Stimulated activated CD4-positive, alpha-beta T cell treated with anti-CD3 and anti-CD28 coated beads, Interleukin-2, amount 100 ng/mL, for 24 hours (primary cell): ENCODE results near the gene GPX7.
"Not testable (repeated sequence)": the region's sequence is repeated elsewhere in the genome, so short reads cannot be mapped to it uniquely, and the experiment has no call there.

Source experiments
- DNase-seq, 2 donors: peaks; one replicate each; pipeline ENCODE4 v3.0.0-alpha.2; 2020

Gene GPX7

DNA sequence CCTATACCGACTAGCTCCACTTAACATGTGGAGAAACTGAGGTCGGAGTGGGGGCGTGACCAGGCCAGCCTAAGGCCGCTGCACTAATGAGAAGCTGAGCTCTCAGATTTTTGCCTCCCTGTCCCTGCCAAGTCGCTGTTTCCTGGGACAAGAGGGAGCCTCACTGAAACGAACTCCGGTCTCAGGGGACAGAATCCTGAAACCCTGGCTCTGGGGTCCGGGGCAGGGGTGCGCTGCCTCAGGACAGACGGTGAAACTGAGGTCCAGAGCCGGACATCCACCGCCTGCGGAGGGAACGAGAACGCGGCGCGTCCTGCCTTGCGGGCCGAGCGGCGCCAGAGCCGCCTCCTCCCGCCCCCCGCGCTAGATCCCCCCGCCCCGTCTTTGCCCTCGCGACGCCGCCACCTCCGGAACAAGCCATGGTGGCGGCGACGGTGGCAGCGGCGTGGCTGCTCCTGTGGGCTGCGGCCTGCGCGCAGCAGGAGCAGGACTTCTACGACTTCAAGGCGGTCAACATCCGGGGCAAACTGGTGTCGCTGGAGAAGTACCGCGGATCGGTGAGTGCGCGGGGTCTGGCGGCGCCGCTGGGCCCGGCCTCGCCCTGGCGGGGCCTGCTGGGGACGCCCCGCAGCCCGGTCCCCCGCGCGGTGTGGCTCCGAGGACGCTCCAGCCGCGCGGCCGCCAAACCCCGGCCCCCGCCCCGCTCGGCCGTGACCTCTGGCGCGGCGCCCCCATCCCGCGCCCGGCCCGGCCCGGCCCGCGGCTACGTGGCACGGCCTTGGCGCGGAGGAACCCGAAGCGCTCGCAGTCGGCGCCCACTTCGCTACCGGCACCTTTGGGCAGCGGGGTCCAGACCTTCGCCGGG, at the start of gene GPX7:
Gene GPX7, plus strand, starts transcription at position 381 of the 865 bp plus-strand sequence. Its CDS starts 39 bp downstream, at position 420.
- peak; percentile 59 to 62 for DNase-seq

DNA sequence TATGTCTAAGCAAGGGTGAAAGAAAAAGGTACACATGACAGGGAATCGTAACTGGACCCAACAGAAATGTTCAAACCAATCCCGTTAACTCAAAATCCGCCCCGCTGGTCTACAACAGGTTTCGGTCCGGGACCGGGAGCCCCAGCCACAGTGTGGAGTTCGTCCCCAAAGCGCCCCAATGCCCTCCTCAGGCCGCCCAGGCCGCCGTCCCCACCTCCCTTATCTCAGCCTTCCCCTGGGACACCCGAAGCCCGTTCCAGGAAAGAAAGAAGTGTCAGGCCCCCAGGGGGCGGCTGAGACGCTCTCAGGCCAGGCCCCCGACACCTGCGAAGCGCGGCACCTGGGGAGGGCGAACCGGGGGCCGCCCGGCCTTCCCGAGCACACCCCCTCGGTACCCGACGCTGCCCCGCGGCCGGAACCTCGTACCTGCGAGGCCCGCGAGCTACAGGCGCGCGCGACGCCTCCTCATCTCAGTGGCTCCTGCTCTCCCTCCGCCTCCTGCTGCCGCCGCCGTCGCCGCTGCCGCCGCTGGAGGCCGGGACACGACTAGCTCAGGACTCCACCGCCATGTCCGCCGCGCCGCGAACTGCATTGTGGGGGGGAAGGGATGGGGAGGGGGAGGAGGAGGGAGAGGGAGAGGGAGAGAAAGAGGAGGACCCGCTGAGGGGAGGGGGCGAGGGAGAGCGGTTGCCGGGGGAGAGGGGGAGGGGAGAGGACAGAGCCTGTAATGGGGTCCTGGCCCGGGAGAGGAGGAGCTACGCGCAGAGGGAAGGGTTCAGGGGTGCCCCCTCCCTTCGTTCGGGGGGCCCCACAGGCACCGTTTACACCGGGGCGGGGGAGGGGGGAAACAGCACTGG, 49.4 kb upstream of the GPX7 start, which contains the start of gene TUT4:
Gene TUT4, minus strand, starts transcription at position 588 of the 857 bp plus-strand sequence. CDS start 26,812 bp downstream, outside the sequence.
- peak; percentile 75 to 76 for DNase-seq

DNA sequence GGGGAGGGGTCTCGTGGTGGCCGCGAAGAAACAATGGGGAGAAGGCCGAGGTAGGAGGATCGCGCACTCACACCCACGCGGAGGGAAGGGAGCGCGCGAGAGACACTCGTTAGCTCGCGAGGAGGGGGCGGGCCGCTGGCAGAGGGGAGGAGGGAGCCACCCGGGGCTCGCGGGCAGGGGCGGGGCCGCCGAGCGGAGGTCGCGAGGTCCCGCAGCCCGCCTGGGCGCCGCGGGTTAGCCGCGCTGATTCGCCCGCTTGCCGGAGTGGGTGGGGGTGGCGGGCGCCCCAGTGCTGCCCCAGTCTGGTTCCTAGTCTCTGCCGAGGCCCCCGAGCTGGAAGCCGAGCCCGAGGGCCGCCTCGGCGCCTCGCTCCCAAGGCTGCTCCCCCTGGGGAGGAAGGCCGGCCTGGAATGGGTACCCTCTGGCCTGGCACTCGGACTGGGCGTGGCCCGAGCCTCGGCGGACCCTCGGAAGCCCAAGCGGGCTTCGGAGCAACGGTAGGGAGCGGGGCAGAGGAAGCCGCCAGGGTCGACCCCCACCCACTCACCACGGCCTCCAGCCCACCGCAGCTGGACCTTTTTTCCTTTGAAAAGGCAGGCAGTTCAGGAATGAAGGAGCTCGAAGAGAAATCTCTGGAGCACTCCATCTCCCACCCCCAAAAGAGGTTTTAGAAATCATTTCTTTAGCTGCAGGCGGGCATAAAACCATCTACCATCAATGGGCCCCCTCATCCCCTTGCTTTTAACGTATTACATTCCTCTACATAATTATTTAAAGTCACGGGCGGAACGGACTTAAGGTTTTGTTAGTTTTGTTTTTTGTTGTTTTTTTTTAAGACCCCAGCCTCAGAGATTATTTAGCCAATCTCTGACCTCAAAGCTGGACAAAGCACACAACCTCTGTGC, 48.6 kb upstream of the GPX7 start:
- DNase-seq = peak; percentile 89 to 92

DNA sequence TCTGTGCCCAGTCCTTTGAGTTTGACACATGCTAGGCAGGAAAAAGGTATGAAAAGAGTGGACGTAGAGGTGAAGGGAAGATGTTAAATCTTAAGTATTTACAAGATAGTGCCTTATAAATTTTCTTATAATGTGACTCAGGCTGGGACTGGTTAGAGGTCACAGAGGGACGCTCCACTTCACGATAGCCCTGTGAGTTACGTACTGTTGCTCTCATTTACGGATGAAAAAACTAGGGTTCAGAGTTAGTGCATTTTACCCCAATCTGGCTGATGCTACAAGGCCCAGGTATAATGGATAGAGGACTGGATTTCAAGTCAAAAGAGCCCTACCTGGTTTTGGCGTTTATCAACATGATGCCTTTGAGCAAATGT, 47.9 kb upstream of the GPX7 start:
- DNase-seq = no peak

DNA sequence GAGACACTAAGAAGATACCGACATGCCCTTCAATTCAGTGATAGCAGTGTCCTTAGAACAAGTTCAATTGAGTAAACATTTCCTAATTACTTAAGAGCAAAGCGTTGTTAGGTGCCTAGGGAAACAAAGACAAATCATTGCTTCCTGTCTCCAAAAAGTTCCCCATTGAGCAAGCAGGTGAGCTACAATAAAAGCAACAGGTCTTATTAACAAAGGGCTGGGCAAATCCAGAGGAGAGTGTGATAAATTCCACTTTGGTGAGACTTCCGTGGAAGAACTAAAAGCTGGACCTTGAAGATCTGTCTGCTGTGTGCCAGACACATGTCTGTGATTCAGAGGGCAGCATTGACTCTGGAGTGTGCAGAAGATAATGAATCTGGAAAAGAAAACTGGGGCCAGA, 47.4 kb upstream of the GPX7 start:
- no peak for DNase-seq

DNA sequence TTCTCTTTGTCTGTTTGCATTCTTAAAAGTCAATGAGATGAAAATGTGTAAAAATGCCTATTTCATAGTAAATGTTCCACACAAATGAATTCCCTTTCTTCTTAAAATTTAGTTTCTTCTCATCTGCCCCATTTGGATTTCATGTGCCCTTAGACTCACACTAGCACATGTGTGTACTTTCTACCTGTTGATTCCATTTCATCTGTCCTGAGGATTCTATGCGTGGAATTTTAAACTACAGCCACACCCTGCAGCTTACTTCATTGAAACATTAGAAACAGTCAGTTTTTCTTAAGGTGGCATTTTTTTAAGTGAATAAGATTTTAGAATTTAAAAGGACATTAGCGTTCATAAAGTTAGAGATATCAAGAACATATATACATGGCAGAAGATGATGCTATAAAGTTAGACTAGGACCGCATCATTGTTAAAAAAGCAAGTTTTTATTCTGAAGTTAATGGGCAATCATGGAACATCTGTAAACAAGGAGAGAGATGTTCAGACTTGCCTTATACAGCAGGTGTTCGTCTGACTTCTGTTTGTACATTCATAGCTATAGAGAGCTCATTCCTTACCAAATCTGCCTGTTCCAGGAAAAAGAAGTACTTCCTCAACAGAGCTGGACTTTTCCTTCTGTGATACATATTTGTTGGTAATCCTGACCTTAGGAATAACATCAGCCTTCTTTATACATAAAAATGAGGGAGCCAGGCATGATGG, 45.4 kb upstream of the GPX7 start:
- no peak for DNase-seq

DNA sequence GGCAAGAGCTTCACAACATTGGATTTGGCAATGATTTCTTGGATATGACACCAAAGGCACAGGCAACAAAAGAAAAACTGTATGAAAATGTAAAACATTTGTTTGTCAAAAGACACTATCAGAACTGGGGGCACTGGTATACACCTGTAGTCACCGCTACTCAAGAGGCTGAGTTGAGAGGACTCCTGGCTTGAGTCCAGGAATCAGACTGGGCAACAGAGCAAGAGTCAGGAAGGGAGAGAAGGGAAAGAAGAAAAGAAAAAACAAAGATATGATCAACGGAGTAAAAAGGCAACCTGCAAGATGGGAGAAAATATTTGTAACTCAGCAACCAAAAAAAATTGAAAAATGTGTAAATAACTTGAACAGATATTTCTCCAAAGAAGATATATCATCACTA, 43.2 kb upstream of the GPX7 start:
- DNase-seq = no peak

DNA sequence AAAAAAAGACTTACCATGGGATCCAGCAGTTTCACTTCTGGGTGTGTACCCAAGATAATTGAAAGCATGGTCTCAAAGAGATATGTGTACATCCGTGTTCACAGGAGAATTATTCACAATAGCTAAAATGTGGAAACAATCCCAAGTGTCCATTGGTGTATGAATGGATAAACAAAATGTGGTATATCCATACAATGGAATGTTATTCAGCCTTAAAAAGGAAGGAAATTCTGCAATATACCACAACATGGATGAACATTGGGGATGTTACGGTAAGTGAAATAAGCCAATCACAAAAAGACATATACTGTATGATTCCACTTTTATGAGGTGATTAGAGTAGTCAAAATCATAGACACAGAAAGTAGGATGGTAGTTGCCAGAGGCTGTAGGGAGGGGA, 42.3 kb upstream of the GPX7 start:
- no peak for DNase-seq

DNA sequence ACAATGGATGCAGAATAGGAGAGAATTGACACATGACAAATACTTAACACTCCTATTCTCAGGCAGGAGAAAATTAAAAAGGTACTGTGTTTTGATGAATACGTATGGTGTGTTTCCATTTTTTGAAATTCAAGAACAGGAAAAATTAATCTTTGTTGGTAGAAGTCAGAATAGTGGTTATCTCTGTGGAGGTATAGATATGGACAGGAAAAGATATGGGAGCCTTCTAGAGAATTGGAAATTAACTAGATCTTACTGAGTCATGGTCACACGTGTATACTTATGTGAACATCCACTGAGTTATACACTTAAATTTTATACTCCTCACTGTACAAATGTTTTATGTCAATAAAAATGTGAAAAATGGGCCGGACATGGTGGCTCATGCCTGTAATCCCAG, 39.4 kb upstream of the GPX7 start:
- DNase-seq = no peak

DNA sequence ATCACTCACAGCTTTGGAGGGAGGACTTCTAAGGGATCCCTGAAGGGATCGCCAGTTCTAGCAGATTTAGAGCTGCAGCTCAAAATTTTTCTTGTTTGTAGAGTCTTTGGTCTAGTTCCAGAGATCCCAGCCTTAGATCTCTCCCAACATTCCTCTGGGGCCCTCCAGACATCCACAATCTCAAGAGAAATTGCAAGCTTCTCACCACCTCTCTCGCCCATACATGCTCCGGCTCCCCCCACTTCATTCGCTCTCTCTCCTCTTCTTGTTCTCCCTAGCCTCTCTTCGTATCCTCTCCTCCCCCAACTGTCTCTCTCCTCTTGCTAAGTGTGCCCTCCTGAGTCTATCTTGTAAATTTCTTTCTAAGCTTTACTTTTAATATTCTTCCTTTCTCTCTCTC, 34.2 kb upstream of the GPX7 start:
- no peak for DNase-seq

DNA sequence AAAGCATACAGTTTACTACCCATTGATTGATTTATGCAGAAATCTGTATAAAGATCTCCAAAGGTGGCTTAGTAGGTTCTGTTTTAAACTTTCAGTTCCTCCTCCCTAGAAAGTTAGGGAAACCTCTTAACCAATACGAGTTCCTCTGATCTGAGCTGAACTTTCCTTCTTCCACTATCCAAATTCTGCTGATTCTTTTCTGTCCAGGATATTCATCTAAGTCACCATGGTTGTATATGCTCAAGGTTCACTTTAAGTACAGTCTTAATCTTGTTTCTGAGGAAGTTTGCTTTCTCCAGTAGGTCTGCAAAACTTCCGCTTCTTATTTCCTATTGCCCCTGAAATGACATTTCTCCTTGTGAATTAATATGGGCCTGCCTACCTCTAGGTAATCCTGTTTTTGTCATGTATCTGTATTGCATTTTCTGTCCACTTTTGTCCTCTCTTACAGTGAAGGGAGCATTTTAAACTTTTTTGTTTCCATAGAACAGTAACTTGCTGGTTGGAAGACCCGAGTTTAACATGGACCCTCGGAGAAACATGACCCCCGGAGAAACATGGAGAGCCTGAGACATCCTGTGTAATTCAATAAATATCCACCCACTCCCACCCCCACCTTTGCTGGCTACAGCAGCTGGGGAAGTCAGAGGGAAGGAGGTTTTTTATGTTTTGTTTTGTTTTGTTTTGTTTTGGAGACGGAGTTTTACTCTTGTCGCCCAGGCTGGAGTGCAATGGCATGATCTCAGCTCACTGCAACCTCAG, 32.5 kb upstream of the GPX7 start:
- no peak for DNase-seq

DNA sequence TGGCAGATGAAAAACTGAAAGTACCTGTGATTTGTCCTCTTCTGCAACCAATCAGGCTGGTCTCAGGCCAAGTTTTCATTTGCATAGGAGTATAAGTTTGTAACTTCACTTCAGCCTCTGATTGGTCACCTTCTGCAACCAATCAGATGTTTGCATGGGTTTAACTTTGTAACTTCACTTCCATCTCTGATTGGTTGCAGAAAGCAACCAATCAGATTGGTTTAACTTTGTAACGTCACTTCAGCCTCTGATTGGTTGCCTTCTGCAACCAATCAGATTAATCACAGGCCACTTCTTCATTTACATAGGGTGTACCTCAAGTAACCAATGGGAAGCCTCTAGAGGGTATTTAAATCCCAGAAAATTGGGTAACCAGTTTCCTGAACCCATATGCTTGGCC, 30.4 kb upstream of the GPX7 start:
- no peak for DNase-seq

DNA sequence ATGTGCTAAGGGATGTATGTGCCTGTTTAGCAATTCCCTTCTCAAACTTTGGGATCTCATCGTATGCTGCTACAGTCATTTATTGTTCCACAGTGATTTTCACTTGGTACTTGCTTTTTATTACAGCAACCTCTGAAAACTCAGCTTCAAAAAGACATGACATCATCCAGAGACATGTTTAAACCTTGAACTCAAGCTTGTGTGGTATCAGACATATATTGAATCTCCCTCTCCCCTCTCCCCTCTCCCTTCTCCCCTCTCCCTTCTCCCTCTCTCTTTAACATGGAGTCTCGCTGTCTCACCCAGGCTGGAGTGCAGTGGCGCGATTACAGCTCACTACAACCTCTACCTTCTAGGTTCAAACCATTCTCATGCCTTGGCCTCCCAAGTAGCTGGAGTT, 29.8 kb upstream of the GPX7 start:
- no peak for DNase-seq

DNA sequence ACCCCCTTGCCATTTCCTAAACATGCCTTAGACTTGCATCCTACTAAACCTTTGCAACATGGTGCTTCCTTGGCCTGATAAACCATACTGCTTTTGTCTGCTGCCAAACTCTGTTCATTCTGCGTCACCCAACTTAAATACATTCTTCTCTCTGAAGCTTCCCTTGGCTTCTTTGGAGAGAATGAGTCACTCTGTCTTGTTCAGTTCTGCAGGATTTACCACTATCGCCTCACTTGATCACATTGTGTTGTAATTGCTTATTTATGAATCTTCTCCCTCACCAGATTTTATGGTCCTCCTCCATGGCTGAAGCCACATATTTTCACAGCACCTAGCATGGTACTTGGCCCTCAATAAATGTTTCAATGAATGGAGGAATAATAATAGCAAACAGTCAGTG, 27.6 kb upstream of the GPX7 start:
- DNase-seq = no peak

DNA sequence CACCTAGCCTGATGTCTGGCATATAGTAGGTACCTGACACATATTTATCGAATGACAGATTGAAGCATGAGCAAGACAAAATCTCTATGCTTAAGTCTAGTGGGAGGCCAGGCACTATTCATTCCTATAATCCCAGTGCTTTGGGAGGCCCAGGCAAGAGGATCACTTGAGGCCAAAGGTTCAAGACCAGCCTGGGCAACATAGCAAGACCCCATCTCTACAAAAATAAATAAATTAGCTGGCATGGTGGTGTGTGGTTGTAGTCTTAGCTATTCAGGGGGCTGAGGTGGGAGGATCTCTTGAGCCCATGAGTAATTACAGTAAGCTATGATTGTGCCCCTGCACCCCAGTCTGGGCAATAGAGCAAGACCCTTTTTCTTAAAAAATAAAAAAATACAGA, 26.1 kb upstream of the GPX7 start:
- DNase-seq = no peak

DNA sequence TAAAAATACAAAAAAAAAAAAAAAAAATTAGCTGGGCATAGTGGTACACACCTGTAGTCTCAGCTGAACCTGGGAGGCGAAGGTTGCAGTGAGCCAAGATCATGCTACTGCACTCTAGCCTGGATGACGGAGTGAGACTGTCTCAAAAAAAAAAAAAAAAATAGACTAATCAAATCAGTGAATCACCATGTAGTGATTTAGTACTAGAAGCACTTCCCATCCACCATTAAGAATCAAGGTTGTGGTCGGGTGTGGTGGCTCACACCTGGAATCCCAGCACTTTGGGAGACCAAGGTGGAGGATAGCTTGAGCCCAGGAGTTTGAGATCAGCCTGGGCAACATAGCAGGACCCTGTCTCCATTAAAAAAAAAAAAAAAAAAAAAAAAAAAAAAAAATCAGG, 24.1 kb upstream of the GPX7 start:
- DNase-seq = not testable (repeated sequence)

DNA sequence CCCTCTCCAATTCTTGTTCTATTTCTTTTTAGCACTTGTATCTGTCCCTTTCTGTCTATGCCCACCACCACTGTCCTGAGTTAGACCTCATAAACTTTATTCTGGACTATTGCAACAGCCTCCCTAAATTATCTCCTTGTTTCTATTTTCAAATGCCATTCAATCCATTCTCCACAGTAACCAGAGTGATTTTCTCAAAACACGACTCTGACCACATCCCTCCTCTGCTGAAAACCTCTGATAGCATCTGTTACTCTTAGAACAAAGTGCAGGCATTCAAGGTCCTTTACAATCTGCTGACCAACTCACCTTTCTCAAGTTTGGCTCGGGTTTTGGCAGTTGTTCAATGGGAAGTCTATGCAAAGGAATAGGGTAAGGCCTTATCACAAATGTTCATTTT, 22.8 kb upstream of the GPX7 start:
- DNase-seq = no peak

DNA sequence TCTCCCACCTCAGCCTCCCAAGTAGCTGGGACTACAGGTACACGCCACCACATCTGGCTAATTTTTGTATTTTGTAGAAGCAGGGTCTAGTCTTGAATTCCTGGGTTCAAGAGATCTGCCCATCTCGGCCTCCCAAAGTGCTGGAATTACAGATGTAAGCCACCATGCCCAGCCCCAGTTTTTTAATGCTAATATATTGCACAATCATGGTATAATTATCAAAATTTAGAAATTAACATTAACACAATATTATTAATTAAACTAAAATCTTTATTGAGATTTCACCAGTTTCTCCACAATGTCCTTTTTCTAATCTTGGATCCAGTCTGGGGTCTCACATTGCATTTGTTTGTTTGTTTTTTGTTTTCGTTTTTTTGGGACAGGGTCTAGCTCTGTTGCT, 21.9 kb upstream of the GPX7 start:
- no peak for DNase-seq

DNA sequence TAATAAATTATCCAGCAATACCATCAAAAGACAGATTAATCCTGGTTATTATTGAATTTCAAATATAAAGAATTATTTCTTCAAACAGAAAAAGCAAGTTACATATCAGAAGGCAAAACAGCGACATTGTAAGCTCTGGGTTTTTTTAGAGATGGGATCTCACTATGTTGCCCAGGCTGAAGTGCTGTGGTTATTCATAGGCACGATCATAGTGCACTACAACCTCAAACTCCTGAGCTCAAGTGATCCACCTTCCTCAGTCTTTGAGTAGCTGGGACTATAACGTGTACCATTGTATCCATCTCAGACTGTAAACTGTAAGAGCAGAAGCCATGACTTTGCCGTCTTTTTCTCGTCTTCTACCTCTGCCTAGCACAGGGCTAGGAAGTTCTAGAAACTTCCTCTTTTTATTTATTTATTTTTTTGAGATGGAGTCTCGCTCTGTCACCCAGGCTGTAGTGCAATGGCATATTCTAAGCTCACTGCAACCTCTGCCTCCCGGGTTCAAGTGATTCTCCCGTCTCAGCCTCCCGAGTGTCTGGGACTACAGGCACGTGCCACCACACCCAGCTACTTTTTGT, 20.0 kb upstream of the GPX7 start:
- no peak for DNase-seq

DNA sequence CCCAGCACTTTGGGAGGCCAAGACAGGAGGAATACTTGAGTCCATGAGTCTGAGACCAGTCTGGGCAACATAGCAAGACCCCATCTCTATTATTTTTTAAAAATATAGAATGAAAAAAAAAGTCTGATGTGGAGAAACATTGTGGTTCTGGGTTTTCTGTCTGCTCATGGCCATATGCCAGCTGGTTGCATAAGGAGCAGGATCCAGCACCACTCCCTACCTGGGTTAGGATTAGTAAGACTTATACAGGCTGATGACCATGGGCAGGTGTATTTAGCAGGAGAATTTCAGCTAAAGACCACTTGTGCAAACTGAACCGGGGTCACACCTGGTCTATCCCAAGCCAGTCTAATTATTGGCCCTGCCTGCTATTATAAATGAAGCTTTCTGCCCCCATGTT, 16.7 kb upstream of the GPX7 start:
- no peak for DNase-seq

DNA sequence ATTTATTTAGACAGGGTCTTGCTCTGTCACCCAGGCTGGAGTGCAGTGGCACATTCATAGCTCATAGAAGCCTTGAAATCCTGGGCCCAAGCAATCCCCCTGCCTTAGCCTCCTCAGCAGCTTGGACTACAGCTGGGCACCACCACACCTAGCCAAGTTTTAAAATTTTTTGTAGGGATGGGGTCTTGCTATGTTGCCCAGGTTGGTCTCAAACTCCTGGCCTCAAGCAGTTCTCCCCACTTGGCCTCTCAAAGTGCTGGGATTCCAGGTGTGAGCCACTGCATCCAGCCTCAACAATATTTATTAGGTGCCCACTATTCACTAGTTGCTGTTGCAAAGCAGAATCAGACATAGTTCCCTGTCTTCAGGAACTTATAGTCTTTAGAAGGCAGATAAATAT, 14.1 kb upstream of the GPX7 start:
- DNase-seq = no peak
